ENCODE results near the gene PTGS1. TPM values are rescaled to one million over a fixed set of nuclear protein-coding genes. Genes with fewer than 3 reads are reported as not detected.
A peak's percentile ranks its signal among the peaks of the same experiment; 100 is the strongest.

PTGS1 gene
- total RNA-seq, 2 donors from 2014 or later: 0.69 to 0.89 TPM

- no peak for ATAC-seq
- no peak overlapping the region for H3K4me3 Mint-ChIP-seq
- no peaks in the 10 kb centered on the region for H3K36me3 Mint-ChIP-seq
- peaks cover 6 to 16% of the 10 kb centered on the region in 2 donors for H3K4me1 Mint-ChIP-seq (ENCODE audit: low read depth in 2 of 2)
- no peaks in the 10 kb centered on the region for H3K9me3 Mint-ChIP-seq
- peaks cover 12% of the 10 kb centered on the region in 2 donors for H3K27me3 Mint-ChIP-seq
- H3K27ac Mint-ChIP-seq: no peak overlapping the region
- no peak for DNase-seq (ENCODE audit: low spot score)
Measured at GRCh38 chr9:122372856-122373845, 2.3 kb downstream of the PTGS1 start.

- DNase-seq (ENCODE audit: low spot score) (no peak), ATAC-seq (no peak)
- Mint-ChIP-seq H3K36me3 (peaks cover 7% of the 10 kb centered on the region), H3K27ac (no peak overlapping the region), H3K9me3 (no peaks in the 10 kb centered on the region), H3K27me3 (peaks cover 12 to 14% of the 10 kb centered on the region in 2 donors), H3K4me3 (no peak overlapping the region), H3K4me1 (ENCODE audit: low read depth in 2 of 2) (peaks cover 6 to 16% of the 10 kb centered on the region in 2 donors)
Measured at GRCh38 chr9:122374885-122375420, 4.1 kb downstream of the PTGS1 start.

GRCh38 chr9:122376796-122377195, 6.0 kb downstream of the PTGS1 start:
- Mint-ChIP-seq H3K27ac (no peak overlapping the region), H3K4me3 (no peak overlapping the region), H3K9me3 (no peaks in the 10 kb centered on the region), H3K27me3 (peaks cover 12 to 14% of the 10 kb centered on the region in 2 donors), H3K36me3 (peaks cover 7% of the 10 kb centered on the region), H3K4me1 (ENCODE audit: low read depth in 2 of 2) (peaks cover 0 to 8% of the 10 kb centered on the region in 2 donors)
- no peak for ATAC-seq
- no peak for DNase-seq (ENCODE audit: low spot score)

GRCh38 chr9:122377241-122378164, 6.7 kb downstream of the PTGS1 start:
- Mint-ChIP-seq H3K4me3 (no peak overlapping the region), H3K27ac (no peak overlapping the region), H3K36me3 (peaks cover 7% of the 10 kb centered on the region), H3K4me1 (ENCODE audit: low read depth in 2 of 2) (peaks cover 0 to 5% of the 10 kb centered on the region in 2 donors), H3K9me3 (no peaks in the 10 kb centered on the region), H3K27me3 (peaks cover 6 to 11% of the 10 kb centered on the region in 2 donors)
- ATAC-seq (no peak), DNase-seq (ENCODE audit: low spot score) (no peak)

GRCh38 chr9:122378236-122378635, 7.4 kb downstream of the PTGS1 start:
- H3K36me3 Mint-ChIP-seq: peaks cover 7% of the 10 kb centered on the region
- H3K27ac Mint-ChIP-seq: no peak overlapping the region
- peaks cover 0 to 5% of the 10 kb centered on the region in 2 donors for H3K4me1 Mint-ChIP-seq (ENCODE audit: low read depth in 2 of 2)
- no peaks in the 10 kb centered on the region for H3K9me3 Mint-ChIP-seq
- DNase-seq (ENCODE audit: low spot score): no peak
- H3K4me3 Mint-ChIP-seq: no peak overlapping the region
- H3K27me3 Mint-ChIP-seq: peaks cover 6 to 7% of the 10 kb centered on the region in 2 donors
- ATAC-seq: no peak

GRCh38 chr9:122379340-122379739, 8.5 kb downstream of the PTGS1 start:
- no peak overlapping the region for H3K4me3 Mint-ChIP-seq
- ATAC-seq (no peak), DNase-seq (ENCODE audit: low spot score) (no peak)
- peaks cover 6 to 7% of the 10 kb centered on the region in 2 donors for H3K27me3 Mint-ChIP-seq
- peaks cover 0 to 5% of the 10 kb centered on the region in 2 donors for H3K4me1 Mint-ChIP-seq (ENCODE audit: low read depth in 2 of 2)
- no peaks in the 10 kb centered on the region for H3K9me3 Mint-ChIP-seq
- H3K27ac Mint-ChIP-seq: no peak overlapping the region
- peaks cover 7% of the 10 kb centered on the region for H3K36me3 Mint-ChIP-seq

- Mint-ChIP-seq H3K27me3 (peaks cover 6 to 7% of the 10 kb centered on the region in 2 donors), H3K27ac (no peak overlapping the region), H3K4me1 (ENCODE audit: low read depth in 2 of 2) (peaks cover 0 to 5% of the 10 kb centered on the region in 2 donors), H3K36me3 (peaks cover 7% of the 10 kb centered on the region), H3K4me3 (no peak overlapping the region), H3K9me3 (no peaks in the 10 kb centered on the region)
- ATAC-seq (no peak), DNase-seq (ENCODE audit: low spot score) (no peak)
Measured at GRCh38 chr9:122380293-122380692, 9.5 kb downstream of the PTGS1 start.

GRCh38 chr9:122381206-122381950, 10.6 kb downstream of the PTGS1 start:
- peaks cover 7% of the 10 kb centered on the region for H3K36me3 Mint-ChIP-seq
- peaks cover 0 to 5% of the 10 kb centered on the region in 2 donors for H3K4me1 Mint-ChIP-seq (ENCODE audit: low read depth in 2 of 2)
- H3K4me3 Mint-ChIP-seq: no peak overlapping the region
- no peak overlapping the region for H3K27ac Mint-ChIP-seq
- no peaks in the 10 kb centered on the region for H3K9me3 Mint-ChIP-seq
- H3K27me3 Mint-ChIP-seq: peaks cover 6 to 7% of the 10 kb centered on the region in 2 donors
- ATAC-seq (peak in 1 of 2 donors; percentile 22), DNase-seq (ENCODE audit: low spot score) (no peak)

- DNase-seq (ENCODE audit: low spot score) (no peak), ATAC-seq (peak in 1 of 2 donors; percentile 25)
- no peak overlapping the region for H3K27ac Mint-ChIP-seq
- H3K9me3 Mint-ChIP-seq: no peaks in the 10 kb centered on the region
- H3K36me3 Mint-ChIP-seq: peaks cover 7% of the 10 kb centered on the region
- H3K4me1 Mint-ChIP-seq (ENCODE audit: low read depth in 2 of 2): peaks cover 0 to 1% of the 10 kb centered on the region in 2 donors
- no peak overlapping the region for H3K4me3 Mint-ChIP-seq
- H3K27me3 Mint-ChIP-seq: peaks cover 2 to 7% of the 10 kb centered on the region in 2 donors
Measured at GRCh38 chr9:122382901-122383850, 12.4 kb downstream of the PTGS1 start.

GRCh38 chr9:122383992-122384461, 13.2 kb downstream of the PTGS1 start:
- ATAC-seq (no peak), DNase-seq (ENCODE audit: low spot score) (no peak)
- no peak overlapping the region for H3K4me3 Mint-ChIP-seq

GRCh38 chr9:122386311-122386872, 15.6 kb downstream of the PTGS1 start:
- no peak overlapping the region for H3K4me3 Mint-ChIP-seq
- H3K9me3 Mint-ChIP-seq: no peaks in the 10 kb centered on the region
- no peak for DNase-seq (ENCODE audit: low spot score)
- H3K36me3 Mint-ChIP-seq: no peaks in the 10 kb centered on the region
- ATAC-seq: no peak
- peaks cover 0 to 16% of the 10 kb centered on the region in 2 donors for H3K27me3 Mint-ChIP-seq
- peaks cover 0 to 2% of the 10 kb centered on the region in 2 donors for H3K4me1 Mint-ChIP-seq (ENCODE audit: low read depth in 2 of 2)
- H3K27ac Mint-ChIP-seq: no peak overlapping the region

More at GRCh38 chr9:122383992-122384461, 13.2 kb downstream of the PTGS1 start:
- H3K4me1 Mint-ChIP-seq (ENCODE audit: low read depth in 2 of 2): no peaks in the 10 kb centered on the region
- peaks cover 6% of the 10 kb centered on the region for H3K36me3 Mint-ChIP-seq
- no peak overlapping the region for H3K27ac Mint-ChIP-seq
- H3K9me3 Mint-ChIP-seq: no peaks in the 10 kb centered on the region
- peaks cover 0 to 7% of the 10 kb centered on the region in 2 donors for H3K27me3 Mint-ChIP-seq

Data from natural killer cell treated with Interleukin-12 subunit alpha and Interleukin-12 subunit beta and Interleukin-15 and Interleukin-18, amount 100 ng/mL, for 72 hours (primary cell).